GM12878 (cell line): ENCODE measurements around the gene CFAP97D2. TPM values are rescaled to one million over a fixed set of nuclear protein-coding genes. Genes with fewer than 3 reads are reported as not detected.
"Not testable (repeated sequence)": the region's sequence is repeated elsewhere in the genome, so short reads cannot be mapped to it uniquely, and the experiment has no call there.

Source experiments
- ATAC-seq: fragments of 200-7000 bp; cut with Tn5 transposase; 3 replicates; pipeline ENCODE4 v1.9.1; 2020; ENCODE audit warnings: mild to moderate bottlenecking, moderate library complexity
- BruUV-seq: library from RNA; stranded (reverse); fragments of 400-500 nt; replicated peaks from 2 replicates; lab custom pipeline; 2021; lab: Mats Ljungman, UMichigan
- CTCF ChIA-PET: fragments of 300-600 bp; sonication (Branson Sonifier 250); formaldehyde crosslinking; extraction: SDS; loops from one replicate; lab custom pipeline; 2021; ENCODE audit warnings: inconsistent platforms; lab: Yijun Ruan, JAX
- POLR2A ChIA-PET: fragments of 350-600 bp; formaldehyde crosslinking; extraction: SDS; loops from one replicate; lab custom pipeline; 2021; ENCODE audit warnings: inconsistent platforms; lab: Charles Lee
- RAD21 ChIA-PET: fragments of 300-600 bp; sonication (Branson Sonifier 250); formaldehyde crosslinking; loops from one replicate; lab custom pipeline; 2023; ENCODE audit warnings: antibody characterized with exemption; ENCODE audit not compliant: unreplicated experiment; lab: Charles Lee
- SMC1A ChIA-PET: fragments of 300-600 bp; sonication (Branson Sonifier 250); formaldehyde crosslinking; loops from one replicate; lab custom pipeline; 2023; ENCODE audit not compliant: unreplicated experiment, uncharacterized antibody; lab: Charles Lee
- DNase-seq: peaks from one replicate; pipeline ENCODE4 v3.0.0-alpha.2; 2011; ENCODE audit warnings: low read depth, low spot score
- FAIRE-seq: peaks from 3 replicates; lab custom pipeline; 2011; peaks lifted over from hg19 to GRCh38; lab: Jason Lieb, UNC
- H2AFZ ChIP-seq: 2 replicates; pipeline ENCODE4 v1.6.0; 2011; ENCODE audit warnings: low read depth, low read length, control low read depth; ENCODE audit not compliant: control insufficient read depth
- H3K27ac ChIP-seq: 2 replicates; pipeline ENCODE4 v1.5.1; 2011; ENCODE audit warnings: control low read depth; ENCODE audit not compliant: control insufficient read depth, insufficient read depth
- H3K27me3 ChIP-seq, 2 experiments: replicated peaks in 1 of 2; 2 replicates each; pipeline versions ENCODE4 v1.6.0 to v1.6.1; 2011; ENCODE audit warnings: low read length in 1 of 2; ENCODE audit not compliant: control insufficient read depth in 2 of 2, insufficient read depth in 2 of 2
- H3K36me3 ChIP-seq, 2 experiments: 2 replicates each; pipeline ENCODE4 v1.5.1; 2011; ENCODE audit warnings: low read length in 1 of 2; ENCODE audit not compliant: control insufficient read depth in 2 of 2, insufficient read depth in 2 of 2
- H3K4me1 ChIP-seq: 2 replicates; pipeline ENCODE4 v1.6.1; 2011; ENCODE audit warnings: mild to moderate bottlenecking, low read length, moderate library complexity, mixed read lengths; ENCODE audit not compliant: control insufficient read depth, insufficient read depth
- H3K4me2 ChIP-seq: 2 replicates; pipeline ENCODE4 v1.6.0; 2011; ENCODE audit warnings: control low read depth; ENCODE audit not compliant: control insufficient read depth, insufficient read depth
- H3K4me3 ChIP-seq: fragments of 200-600 bp; sonication (generic); 2 replicates; pipeline ENCODE4 v1.5.1; 2016
- H3K79me2 ChIP-seq: 2 replicates; pipeline ENCODE4 v1.6.0; 2011; ENCODE audit warnings: low read length; ENCODE audit not compliant: control insufficient read depth, insufficient read depth
- H3K9ac ChIP-seq: 2 replicates; pipeline ENCODE4 v1.8.0; 2011; ENCODE audit warnings: low read length, control low read depth, mixed read lengths; ENCODE audit not compliant: control insufficient read depth, insufficient read depth
- H3K9me3 ChIP-seq: replicated peaks from 3 replicates; pipeline ENCODE4 v1.5.1; 2011; ENCODE audit warnings: mild to moderate bottlenecking, low read length; ENCODE audit not compliant: control insufficient read depth, insufficient read depth
- H4K20me1 ChIP-seq: 2 replicates; pipeline ENCODE4 v1.6.0; 2011; ENCODE audit not compliant: control insufficient read depth, insufficient read depth
- CBFB ChIP-seq: IDR thresholded peaks from 2 replicates; pipeline ENCODE4 v1.6.1; 2016; ENCODE audit warnings: antibody characterized with exemption, low read depth
- EED ChIP-seq: sonication (generic); IDR thresholded peaks from 2 replicates; pipeline ENCODE4 v1.6.1; 2016; ENCODE audit warnings: antibody characterized with exemption, low read depth
- IKZF2 ChIP-seq, 2 experiments: fragments of 450-650 bp; IDR thresholded peaks; 2 replicates each; pipeline ENCODE4 v1.6.1; 2017; ENCODE audit warnings: mild to moderate bottlenecking in 2 of 2, moderate library complexity in 2 of 2
- MTA2 ChIP-seq: fragments of 450-650 bp; IDR thresholded peaks from 2 replicates; pipeline ENCODE4 v1.6.1; 2016; ENCODE audit warnings: low read depth, mild to moderate bottlenecking, moderate library complexity
- RUNX3 ChIP-seq: IDR thresholded peaks from 2 replicates; pipeline ENCODE4 v1.6.1; 2012; ENCODE audit warnings: low read length, inconsistent platforms
- ZNF274 ChIP-seq: IDR thresholded peaks from one replicate; pipeline ENCODE4 v1.8.0; 2011; ENCODE audit not compliant: insufficient read length, insufficient read depth
- WGBS: methylation state at CpG from one replicate; pipeline ENCODE4 v1.1.6; 2016; ENCODE audit warnings: low lambda C conversion rate; ENCODE audit not compliant: insufficient replicate concordance, insufficient coverage; ENCODE audit errors: missing lambda C conversion rate; 5-methylcytosine and 5-hydroxymethylcytosine counted together
- in situ Hi-C: fragments of 300-500 bp; cut with MboI; formaldehyde crosslinking; loops from 9 replicates; pipeline ENCODE4 v1.14.3; 2018; ENCODE audit warnings: mixed read lengths
- intact Hi-C: fragments of 100-400 bp; cut with micrococcal nuclease; formaldehyde crosslinking; loops from one replicate; pipeline ENCODE4 v1.14.2; 2022; ENCODE audit not compliant: unreplicated experiment
- polyA plus RNA-seq, 11 experiments: library from polyadenylated mRNA; depleted of rRNA in 4 of 11; unstranded in 6 of 11; stranded (reverse) in 5 of 11; fragments of >200 nt; fragmentation: Nextera tagmentation in 4 of 11; fragmentation: Illumina TruSeq in 1 of 11; extraction: Ambion mirVana in 4 of 11; extraction: Trizol in 1 of 11; gene quantifications; 1 replicate in 1 of 11; 2 replicates in 10 of 11; pipeline versions ENCODE4 v1.2.1 to v1.2.3, GENCODE V29; 2011 to 2016; ENCODE audit warnings: inconsistent platforms in 2 of 11, missing spikeins in 2 of 11, low read depth in 1 of 11
- total RNA-seq, 4 experiments: library from RNA; depleted of rRNA in 3 of 4; stranded (reverse); fragments of >200 nt in 3 of 4; fragmentation: Illumina TruSeq in 1 of 4; extraction: Trizol in 1 of 4; gene quantifications; 2 replicates each; pipeline versions ENCODE4 v1.2.1 to v1.2.3, GENCODE V29; 2013 to 2021

The CFAP97D2 gene
- total and polyA plus RNA-seq, 10 of the 15 experiments (the other 5 are each of a cell fraction or from before 2014, with no cell fraction given), result not detected

DNA sequence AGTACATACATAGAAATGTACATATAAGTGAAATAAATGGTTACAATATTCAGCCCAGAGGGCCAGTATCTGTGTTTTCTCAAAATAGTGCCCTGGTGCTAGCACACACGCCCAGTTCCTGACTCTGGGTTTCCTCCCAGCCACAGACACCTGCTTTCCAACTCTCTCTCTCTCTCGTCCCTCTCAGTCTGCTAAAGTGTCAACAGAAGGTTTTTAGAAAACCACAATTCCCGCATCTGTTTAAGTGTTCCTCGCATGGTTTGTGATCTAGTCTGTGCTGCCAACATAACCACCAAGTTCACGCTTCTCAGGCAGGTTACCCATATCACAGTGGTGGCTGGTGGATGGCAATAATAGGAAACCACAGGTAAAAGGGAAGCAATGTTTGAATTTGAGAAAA is 84.5 kb downstream of the CFAP97D2 start:
- ChIA-PET RAD21 (no interaction called here), CTCF (no interaction called here), POLR2A (interaction anchor here (0.6 kb wide), 1 partner anchor 30 kb away, joined by 3 read pairs; no protein-coding TSS in a partner anchor), SMC1A (no interaction called here)
- H3K27me3 ChIP-seq, result no peaks in the 10 kb centered on the region
- H3K79me2 ChIP-seq, result peaks cover 2% of the 10 kb centered on the region; the same call in 1 of the 2 replicates
- peak overlapping the region; percentile 54; the same call in 1 of the 2 replicates for H3K27ac ChIP-seq
- H3K4me1 ChIP-seq, result peaks cover 47% of the 10 kb centered on the region
- DNase-seq (peak; percentile 9), ATAC-seq (peak; percentile 62), FAIRE-seq (no peak)
- no peak overlapping the region for H3K4me3 ChIP-seq
- H3K9me3 ChIP-seq, result peaks cover 7% of the 10 kb centered on the region; the same call in 2 of the 3 replicates
- no peak for TF ChIP-seq ZNF274
- TF ChIP-seq IKZF2 (IDR thresholded peaks at IDR 0.05), result peak; percentile 25 to 36; a peak in 1 of 4 replicates
- no peak for TF ChIP-seq MTA2
- peak; percentile 80 for TF ChIP-seq RUNX3
- TF ChIP-seq CBFB, result 0 out of 2 replicates have a peak, but pooled peaks have one; percentile 23
- TF ChIP-seq EED, result 0 out of 2 replicates have a peak, but pooled peaks have one; percentile 49
- intact Hi-C loops (no loop called here), in situ Hi-C loops (no loop called here)
- H4K20me1 ChIP-seq, result no peaks in the 10 kb centered on the region
- peaks cover 10 to 35% of the 10 kb centered on the region in 2 experiments for H3K36me3 ChIP-seq
- BruUV-seq, result no TSS peak
- under 1% methylated on average over 5 of the region's 5 CpGs for WGBS
- peak overlapping the region; percentile 10; the same call in 1 of the 2 replicates for H3K4me2 ChIP-seq
- no peak overlapping the region for H2AFZ ChIP-seq
- no peak overlapping the region for H3K9ac ChIP-seq

DNA sequence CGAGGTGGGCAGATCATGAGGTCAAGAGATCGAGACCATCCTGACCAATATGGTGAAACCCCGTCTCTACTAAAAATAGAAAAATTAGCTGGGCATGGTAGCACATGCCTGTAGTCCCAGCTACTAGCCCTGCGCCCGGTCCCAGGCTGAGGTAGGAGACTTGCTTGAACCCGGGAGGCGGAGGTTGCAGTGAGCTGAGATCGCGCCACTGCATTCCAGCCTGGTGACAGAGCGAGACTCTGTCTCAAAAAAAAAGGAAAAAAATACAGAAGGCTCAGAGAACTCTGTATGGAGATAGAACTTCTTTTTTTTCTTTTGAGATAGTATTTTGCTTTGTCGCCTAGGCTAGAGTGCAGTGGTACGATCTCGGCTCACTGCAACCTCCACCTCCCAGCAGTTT is 85.3 kb downstream of the CFAP97D2 start:
- in situ Hi-C loops, H3K4me2 ChIP-seq, H3K9ac ChIP-seq, intact Hi-C loops, FAIRE-seq, H3K27ac ChIP-seq, RAD21 ChIA-PET, H2AFZ ChIP-seq, DNase-seq, ATAC-seq, H3K79me2 ChIP-seq, SMC1A ChIA-PET, BruUV-seq, H3K27me3 ChIP-seq, H4K20me1 ChIP-seq, H3K4me3 ChIP-seq, H3K9me3 ChIP-seq: not testable (repeated sequence)
- Histone ChIP-seq H3K4me1 (peaks cover 46% of the 10 kb centered on the region), H3K36me3 (peaks cover 10 to 33% of the 10 kb centered on the region in 2 experiments)
- ChIA-PET CTCF (interaction anchor here (0.7 kb wide), 1 partner anchor 64 kb away, joined by 3 read pairs; no protein-coding TSS in a partner anchor), POLR2A (interaction anchor here (0.6 kb wide), 1 partner anchor 30 kb away, joined by 3 read pairs; no protein-coding TSS in a partner anchor)
- WGBS, result 95% methylated on average over 13 of the region's 13 CpGs
